Ishikawa (cell line): ENCODE measurements around the gene FFAR3.

Source experiments
- EGR1 ChIP-seq: IDR thresholded peaks from 2 replicates; pipeline ENCODE4 v1.6.1; 2012
- EP300 ChIP-seq: IDR thresholded peaks from 2 replicates; pipeline ENCODE4 v1.6.1; 2012; ENCODE audit warnings: borderline replicate concordance
- FOXM1 ChIP-seq: IDR thresholded peaks from 2 replicates; pipeline ENCODE4 v1.6.1; 2012; ENCODE audit warnings: low read depth, borderline replicate concordance
- RAD21 ChIP-seq: IDR thresholded peaks from 2 replicates; pipeline ENCODE4 v1.6.1; 2012; ENCODE audit warnings: low read depth
- REST ChIP-seq: IDR thresholded peaks from 2 replicates; pipeline ENCODE4 v1.6.1; 2012; ENCODE audit warnings: low read depth, mild to moderate bottlenecking
- TAF1 ChIP-seq: IDR thresholded peaks from 2 replicates; pipeline ENCODE4 v1.6.1; 2012; ENCODE audit warnings: low read depth, mild to moderate bottlenecking
- USF1 ChIP-seq: IDR thresholded peaks from 2 replicates; pipeline ENCODE4 v1.6.1; 2012
- TF ChIP-seq, protein P1 (sequence below): IDR thresholded peaks from 2 replicates; pipeline ENCODE4 v1.6.1; 2012

DNA sequence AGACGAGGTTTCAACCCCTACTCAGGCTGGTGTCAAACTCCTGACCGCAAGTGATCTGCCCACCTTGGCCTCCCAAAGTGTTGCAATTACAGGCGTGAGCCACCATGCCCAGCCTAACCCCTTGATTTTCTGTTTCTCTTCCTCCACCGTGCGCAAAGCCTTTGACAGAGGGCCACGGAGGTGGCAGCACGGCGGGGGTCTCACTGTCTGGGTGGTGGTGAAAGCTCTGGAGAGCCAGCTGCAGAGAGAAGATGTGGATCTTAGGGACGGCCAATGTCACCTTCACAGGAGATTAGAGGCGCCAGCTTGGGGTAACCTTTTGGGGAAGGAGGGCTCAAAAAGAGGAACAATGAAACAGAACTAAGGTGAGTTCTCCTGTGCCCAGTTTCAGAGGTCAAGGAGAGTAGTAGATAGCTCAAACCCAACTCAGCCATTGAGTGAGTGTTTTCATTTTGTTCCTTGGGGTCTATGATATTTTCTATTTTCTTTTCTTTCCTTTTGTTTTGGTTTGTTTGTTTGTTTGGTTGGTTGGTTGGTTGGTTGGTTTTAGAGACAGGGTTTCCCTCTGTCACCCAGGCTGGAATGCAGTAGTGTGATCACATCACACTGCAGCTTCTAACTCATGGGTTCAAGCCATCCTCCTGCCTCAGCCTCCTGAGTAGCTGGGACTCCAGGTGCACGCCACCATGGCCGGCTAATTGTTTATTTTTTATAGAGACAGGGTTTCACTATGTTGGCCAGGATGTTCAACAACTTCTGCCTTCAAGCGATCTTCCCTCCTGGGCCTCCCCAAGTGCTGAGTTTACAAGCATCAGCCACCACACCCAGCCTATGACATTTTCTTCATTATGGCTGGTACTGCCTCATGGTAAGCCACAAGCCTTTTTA is 50.3 kb downstream of the FFAR3 start:
- no peak for TF ChIP-seq EP300
- TF ChIP-seq REST, result no peak
- no peak for TF ChIP-seq RAD21
- no peak for TF ChIP-seq TAF1
- no peak for TF ChIP-seq EGR1
- TF ChIP-seq FOXM1, result no peak
- TF ChIP-seq, protein P1, sequence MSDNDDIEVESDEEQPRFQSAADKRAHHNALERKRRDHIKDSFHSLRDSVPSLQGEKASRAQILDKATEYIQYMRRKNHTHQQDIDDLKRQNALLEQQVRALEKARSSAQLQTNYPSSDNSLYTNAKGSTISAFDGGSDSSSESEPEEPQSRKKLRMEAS, result no peak
- no peak for TF ChIP-seq USF1
